IPS DF 6.9 (cell line): ENCODE measurements around the gene WSB1.
A peak's percentile ranks its signal among the peaks of the same experiment; 100 is the strongest.

Experiments
- DNase-seq: peaks from one replicate; pipeline ENCODE4 v3.0.0-alpha.2; 2013; ENCODE audit warnings: low read depth, low spot score
- H3K27ac ChIP-seq: one replicate; pipeline ENCODE4 v1.5.1; 2013; ENCODE audit warnings: low read length, control low read depth
- H3K27me3 ChIP-seq: 2 replicates; pipeline ENCODE4 v1.6.1; 2013; ENCODE audit warnings: mild to moderate bottlenecking, low read length; ENCODE audit not compliant: control insufficient read depth, insufficient read depth
- H3K36me3 ChIP-seq: 2 replicates; pipeline ENCODE4 v1.6.1; 2013; ENCODE audit warnings: low read length; ENCODE audit not compliant: control insufficient read depth, insufficient read depth
- H3K4me1 ChIP-seq: 2 replicates; pipeline ENCODE4 v1.6.1; 2013; ENCODE audit warnings: low read length; ENCODE audit not compliant: control insufficient read depth, insufficient read depth
- H3K4me3 ChIP-seq: 2 replicates; pipeline ENCODE4 v1.5.1; 2013; ENCODE audit warnings: mild to moderate bottlenecking, low read length
- H3K9me3 ChIP-seq: 2 replicates; pipeline ENCODE4 v1.6.1; 2013; ENCODE audit warnings: low read length, inconsistent platforms; ENCODE audit not compliant: control insufficient read depth, insufficient read depth
- WGBS: extraction: QIAGEN DNeasy Blood & Tissue Kit; methylation state at CpG from one replicate; pipeline ENCODE4 v1.1.7; 2013; ENCODE audit warnings: mixed read lengths, missing lambda C conversion rate; ENCODE audit not compliant: insufficient read length, insufficient coverage; 5-methylcytosine and 5-hydroxymethylcytosine counted together

WSB1 gene

DNA sequence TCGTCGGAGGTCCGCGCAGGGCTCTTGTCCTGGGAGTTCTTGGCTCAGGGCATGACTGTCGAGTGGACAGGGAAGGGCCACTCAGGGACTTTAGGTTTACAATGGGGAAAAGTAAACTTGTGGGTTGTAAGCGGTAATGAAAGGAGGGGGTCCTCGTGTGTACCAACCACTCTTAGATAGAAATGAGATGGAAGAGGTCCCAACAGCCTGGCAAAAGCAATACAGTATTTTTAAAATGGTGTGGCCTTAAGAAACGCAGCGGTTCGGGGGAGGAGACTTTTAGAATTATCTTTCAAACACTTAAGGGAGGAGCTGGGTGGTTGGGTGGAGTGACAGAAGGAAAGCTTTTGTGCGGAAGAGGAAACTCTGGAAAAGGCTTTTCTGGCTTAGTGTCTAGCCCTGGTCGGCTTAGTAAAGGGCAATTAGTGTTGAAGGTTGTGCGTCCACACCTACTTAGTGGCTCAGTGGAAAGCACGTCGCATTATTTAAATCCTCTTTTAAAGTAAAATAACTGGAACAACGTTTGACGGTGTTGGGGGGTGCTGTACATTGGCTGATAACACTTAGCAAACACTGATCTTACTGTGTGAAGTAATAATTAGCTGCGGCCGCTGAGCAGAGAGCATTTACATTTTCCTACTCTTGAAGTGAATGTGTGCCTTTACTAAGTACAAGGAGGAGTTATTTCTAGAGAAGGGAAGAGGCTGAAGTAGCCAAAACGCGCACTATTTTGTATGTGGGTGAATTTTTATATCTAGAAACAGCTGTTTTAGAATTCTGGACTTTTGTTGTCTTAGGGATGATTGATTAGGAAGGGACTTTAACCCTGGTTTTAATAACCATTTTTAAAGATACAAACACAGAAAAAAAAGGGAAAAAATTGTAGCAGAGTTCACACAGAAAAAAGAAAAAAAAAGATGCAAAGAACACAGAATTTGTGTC is 1.0 kb downstream of the WSB1 start:
- Histone ChIP-seq H3K4me1 (peaks cover 3% of the 10 kb centered on the region; the same call in 1 of the 2 replicates), H3K27me3 (no peaks in the 10 kb centered on the region), H3K36me3 (no peaks in the 10 kb centered on the region), H3K4me3 (peak overlapping the region; percentile 94), H3K9me3 (no peaks in the 10 kb centered on the region), H3K27ac (no peak overlapping the region)
- no CpG with 5 or more reads among the region's 21 CpGs for WGBS
- DNase-seq = no peak

DNA sequence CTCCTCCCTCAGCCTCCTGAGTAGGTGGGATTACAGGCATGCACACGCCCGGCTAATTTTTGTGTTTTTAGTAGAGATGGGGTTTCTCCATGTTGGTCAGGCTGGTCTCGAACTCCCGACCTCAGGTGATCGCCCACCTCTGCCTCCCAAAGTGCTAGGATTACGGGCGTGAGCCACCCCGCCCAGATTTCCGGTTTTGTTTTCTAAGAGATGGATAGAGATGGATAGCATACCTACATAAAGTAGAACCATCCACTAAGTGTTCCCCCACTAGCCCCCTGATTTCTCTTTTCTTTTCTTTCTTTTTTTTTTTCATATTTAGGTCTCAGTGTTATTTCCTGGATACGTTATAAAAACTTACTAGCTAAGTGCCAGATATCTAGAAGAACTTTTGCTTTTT is 2.0 kb downstream of the WSB1 start:
- Histone ChIP-seq H3K9me3 (no peaks in the 10 kb centered on the region), H3K4me3 (no peak overlapping the region), H3K27ac (no peak overlapping the region), H3K4me1 (peaks cover 3% of the 10 kb centered on the region; the same call in 1 of the 2 replicates), H3K36me3 (no peaks in the 10 kb centered on the region), H3K27me3 (no peaks in the 10 kb centered on the region)
- DNase-seq = no peak
- WGBS = no CpG with 5 or more reads among the region's 10 CpGs

DNA sequence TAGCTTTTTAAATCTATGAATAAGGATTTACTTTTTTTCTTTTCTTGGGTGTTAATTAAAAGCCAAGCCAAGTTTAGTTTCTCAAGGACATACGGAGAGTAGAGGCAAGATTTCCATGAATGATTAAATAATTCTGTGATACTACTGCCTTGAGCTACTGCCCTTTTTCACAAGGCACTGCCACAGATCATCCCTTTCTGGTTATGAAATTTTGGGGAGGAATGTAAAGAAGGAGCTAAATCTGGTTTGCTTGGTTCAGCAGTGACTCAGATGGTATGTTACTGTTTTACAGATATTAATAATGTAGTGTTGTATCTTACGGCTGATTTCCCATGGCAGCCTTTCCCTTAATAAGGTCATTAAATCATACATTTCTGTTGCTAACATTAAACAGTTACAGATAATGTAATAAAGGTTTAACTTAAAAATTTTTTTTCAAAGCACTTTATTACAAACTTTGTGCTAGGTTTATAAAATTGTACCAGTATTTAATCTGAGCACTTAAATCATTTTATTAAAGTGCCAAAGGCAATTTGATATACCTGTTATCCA is 2.6 kb downstream of the WSB1 start:
- H3K9me3 ChIP-seq = no peaks in the 10 kb centered on the region
- H3K27me3 ChIP-seq = no peaks in the 10 kb centered on the region
- peaks cover 3% of the 10 kb centered on the region; the same call in 1 of the 2 replicates for H3K4me1 ChIP-seq
- no peak overlapping the region for H3K27ac ChIP-seq
- no peaks in the 10 kb centered on the region for H3K36me3 ChIP-seq
- DNase-seq = no peak
- no CpG with 5 or more reads among the region's 2 CpGs for WGBS
- H3K4me3 ChIP-seq = no peak overlapping the region

- no peak for DNase-seq
- no peaks in the 10 kb centered on the region for H3K4me1 ChIP-seq
- no CpG with 5 or more reads among the region's 5 CpGs for WGBS
These were observed 5.6 kb downstream of the WSB1 start for GRCh38 chr17:27299384-27300049.

DNA sequence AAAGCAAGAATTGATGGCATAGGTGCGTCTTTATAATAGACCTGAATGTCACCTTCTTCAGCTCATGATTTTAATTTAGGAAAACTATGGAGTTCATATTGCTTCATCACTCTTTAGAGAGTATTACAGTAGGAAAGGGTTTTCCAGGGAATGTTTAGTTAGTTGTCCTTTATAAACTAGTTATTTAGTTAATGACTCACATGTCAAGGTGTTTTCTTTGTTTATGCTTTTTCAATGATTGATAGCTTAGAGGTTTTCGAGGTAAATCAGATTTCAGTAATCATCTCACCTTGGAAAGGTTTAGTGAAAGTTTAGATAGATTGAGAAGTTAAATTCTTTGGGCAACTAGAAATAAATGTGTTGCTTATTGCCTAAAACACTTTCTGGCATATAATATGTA is 9.8 kb downstream of the WSB1 start:
- no CpG with 5 or more reads among the region's 2 CpGs for WGBS
- Histone ChIP-seq H3K4me3 (no peak overlapping the region), H3K9me3 (no peaks in the 10 kb centered on the region), H3K27ac (no peak overlapping the region), H3K36me3 (0 out of 2 replicates have a peak, but pooled peaks cover 2% of the 10 kb centered on the region), H3K27me3 (no peaks in the 10 kb centered on the region), H3K4me1 (no peaks in the 10 kb centered on the region; the same call in 1 of the 2 replicates)
- DNase-seq = no peak

More at GRCh38 chr17:27299384-27300049, 5.6 kb downstream of the WSB1 start:
- Histone ChIP-seq H3K9me3 (no peaks in the 10 kb centered on the region), H3K27me3 (no peaks in the 10 kb centered on the region), H3K27ac (no peak overlapping the region), H3K4me3 (no peak overlapping the region), H3K36me3 (no peaks in the 10 kb centered on the region)

DNA sequence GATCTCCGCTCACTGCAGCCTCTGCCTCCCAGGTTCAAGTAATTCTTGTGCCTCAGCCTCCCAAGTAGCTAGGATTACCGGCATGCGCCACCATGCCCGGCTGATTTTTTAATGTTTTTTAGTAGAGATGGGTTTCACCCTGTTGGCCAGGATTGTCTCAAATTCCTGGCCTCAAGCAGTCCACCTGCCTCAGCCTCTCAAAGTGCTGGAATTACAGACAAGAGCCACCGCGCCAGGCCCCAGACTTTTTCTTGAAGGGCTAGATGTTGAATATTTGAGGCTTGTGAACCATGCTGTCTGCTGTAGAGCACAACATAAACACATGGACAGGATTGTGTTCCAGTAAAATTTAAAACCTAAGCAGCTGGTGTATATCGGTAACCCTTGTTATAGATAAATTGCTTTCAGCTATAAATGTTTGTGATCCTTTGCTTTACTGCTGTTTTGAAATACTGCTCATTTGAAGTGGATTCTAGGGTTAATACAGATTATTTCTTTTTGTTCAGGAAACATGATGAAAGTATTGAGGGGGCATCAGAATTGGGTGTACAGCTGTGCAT is 12.4 kb downstream of the WSB1 start:
- no peak overlapping the region for H3K4me3 ChIP-seq
- no peaks in the 10 kb centered on the region; the same call in 1 of the 2 replicates for H3K4me1 ChIP-seq
- H3K36me3 ChIP-seq = peaks cover 6% of the 10 kb centered on the region; the same call in 1 of the 2 replicates
- DNase-seq = no peak
- no peaks in the 10 kb centered on the region for H3K27me3 ChIP-seq
- no peaks in the 10 kb centered on the region for H3K9me3 ChIP-seq
- no peak overlapping the region for H3K27ac ChIP-seq
- no CpG with 5 or more reads among the region's 7 CpGs for WGBS

GRCh38 chr17:27310565-27311110 is 16.7 kb downstream of the WSB1 start:
- no peaks in the 10 kb centered on the region for H3K9me3 ChIP-seq
- H3K27me3 ChIP-seq = no peaks in the 10 kb centered on the region
- DNase-seq = no peak
- H3K4me3 ChIP-seq = no peak overlapping the region
- WGBS = no CpG with 5 or more reads among the region's 4 CpGs
- H3K36me3 ChIP-seq = peaks cover 18% of the 10 kb centered on the region; the same call in 1 of the 2 replicates
- H3K4me1 ChIP-seq = no peaks in the 10 kb centered on the region; the same call in 1 of the 2 replicates
- H3K27ac ChIP-seq = no peak overlapping the region

DNA sequence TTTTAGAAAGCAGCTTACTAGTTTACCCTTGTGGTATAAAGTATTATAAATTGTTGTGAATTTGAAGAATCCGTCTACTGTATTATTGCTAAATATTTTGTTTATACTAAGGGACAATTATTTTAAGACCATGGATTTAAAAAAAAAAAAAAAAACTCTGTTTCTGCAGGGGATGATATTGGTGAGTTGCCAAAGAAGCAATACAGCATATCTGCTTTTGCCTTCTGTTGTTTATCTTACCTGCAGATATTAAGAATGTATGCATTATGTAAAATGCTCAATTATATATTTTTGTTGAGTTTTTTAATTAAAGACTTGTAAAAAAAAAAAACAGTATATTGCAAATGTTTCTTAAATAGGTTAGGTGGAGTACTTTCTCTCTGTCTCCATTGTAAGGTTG is 19.4 kb downstream of the WSB1 start:
- Histone ChIP-seq H3K27me3 (no peaks in the 10 kb centered on the region), H3K4me1 (no peaks in the 10 kb centered on the region), H3K9me3 (no peaks in the 10 kb centered on the region), H3K4me3 (no peak overlapping the region), H3K27ac (no peak overlapping the region), H3K36me3 (peaks cover 18% of the 10 kb centered on the region; the same call in 1 of the 2 replicates)
- WGBS = no CpG with 5 or more reads among the region's 1 CpG
- DNase-seq = no peak

- Histone ChIP-seq H3K27ac (no peak overlapping the region), H3K9me3 (no peaks in the 10 kb centered on the region), H3K4me1 (no peaks in the 10 kb centered on the region), H3K36me3 (peaks cover 15% of the 10 kb centered on the region; the same call in 1 of the 2 replicates), H3K4me3 (no peak overlapping the region), H3K27me3 (no peaks in the 10 kb centered on the region)
- no CpG with 5 or more reads among the region's 6 CpGs for WGBS
- no peak for DNase-seq
These were observed 21.4 kb downstream of the WSB1 start for GRCh38 chr17:27315322-27315721.
